RWPE2 (cell line): ENCODE results near the gene MAP3K13.
"Not testable (repeated sequence)": the region's sequence is repeated elsewhere in the genome, so short reads cannot be mapped to it uniquely, and the experiment has no call there.

Experiments
- ATAC-seq: fragments of 200-7000 bp; cut with Tn5 transposase; 3 replicates; pipeline ENCODE4 v1.9.1; 2021; ENCODE audit warnings: low read depth
- DNase-seq: peaks from one replicate; pipeline ENCODE4 v3.0.0-alpha.2; 2020; ENCODE audit warnings: low spot score
- H3K27ac ChIP-seq: fragments of 450-650 bp; 2 replicates; pipeline ENCODE4 v1.5.1; 2017; ENCODE audit warnings: mild to moderate bottlenecking; ENCODE audit not compliant: poor library complexity, severe bottlenecking
- H3K27me3 ChIP-seq: fragments of 250-450 bp; sonication (Bioruptor Pico); 2 replicates; pipeline ENCODE4 v1.5.1; 2021; ENCODE audit warnings: mild to moderate bottlenecking, moderate library complexity; ENCODE audit not compliant: insufficient read depth, poor library complexity, severe bottlenecking
- H3K36me3 ChIP-seq: fragments of 250-450 bp; sonication (Bioruptor Pico); 2 replicates; pipeline ENCODE4 v1.5.1; 2020; ENCODE audit warnings: low read depth, mild to moderate bottlenecking, moderate library complexity
- H3K4me1 ChIP-seq: fragments of 250-450 bp; sonication (Bioruptor Pico); 2 replicates; pipeline ENCODE4 v1.5.1; 2021; ENCODE audit warnings: mild to moderate bottlenecking, moderate library complexity; ENCODE audit not compliant: insufficient read depth, poor library complexity, severe bottlenecking
- H3K4me3 ChIP-seq: fragments of 250-450 bp; sonication (Bioruptor Pico); 2 replicates; pipeline ENCODE4 v1.5.1; 2021; ENCODE audit warnings: mild to moderate bottlenecking, moderate library complexity; ENCODE audit not compliant: severe bottlenecking
- H3K9me3 ChIP-seq: fragments of 250-450 bp; sonication (Bioruptor Pico); 2 replicates; pipeline ENCODE4 v1.5.1; 2021; ENCODE audit warnings: mild to moderate bottlenecking, moderate library complexity; ENCODE audit not compliant: severe bottlenecking
- TF ChIP-seq, protein P1 (sequence below): fragments of 450-650 bp; IDR thresholded peaks from one replicate; pipeline ENCODE4 v1.5.1; 2017; ENCODE audit warnings: mild to moderate bottlenecking, moderate library complexity; ENCODE audit not compliant: poor library complexity, severe bottlenecking

Gene MAP3K13

DNA sequence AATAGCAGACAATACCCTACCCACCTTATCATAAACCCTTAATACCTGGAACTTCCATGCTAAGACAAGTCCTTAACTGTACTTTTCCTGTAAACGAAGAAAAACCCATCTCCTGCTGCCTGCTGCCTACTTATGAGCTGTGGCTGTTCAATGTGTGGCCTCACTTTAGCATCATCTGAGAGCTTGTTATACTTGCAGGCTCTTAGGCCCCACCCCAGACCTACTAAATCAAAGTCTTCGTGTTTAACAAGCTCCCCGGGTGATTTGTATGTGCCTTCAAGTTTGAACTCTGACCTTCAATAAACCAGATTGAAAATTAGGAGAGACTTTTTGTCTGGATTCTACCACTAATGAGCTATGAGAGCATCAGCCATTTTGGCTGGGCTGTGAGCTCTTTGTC, 106.6 kb downstream of the MAP3K13 start:
- DNase-seq = no peak
- no peaks in the 10 kb centered on the region for H3K4me1 ChIP-seq
- TF ChIP-seq, protein P1, sequence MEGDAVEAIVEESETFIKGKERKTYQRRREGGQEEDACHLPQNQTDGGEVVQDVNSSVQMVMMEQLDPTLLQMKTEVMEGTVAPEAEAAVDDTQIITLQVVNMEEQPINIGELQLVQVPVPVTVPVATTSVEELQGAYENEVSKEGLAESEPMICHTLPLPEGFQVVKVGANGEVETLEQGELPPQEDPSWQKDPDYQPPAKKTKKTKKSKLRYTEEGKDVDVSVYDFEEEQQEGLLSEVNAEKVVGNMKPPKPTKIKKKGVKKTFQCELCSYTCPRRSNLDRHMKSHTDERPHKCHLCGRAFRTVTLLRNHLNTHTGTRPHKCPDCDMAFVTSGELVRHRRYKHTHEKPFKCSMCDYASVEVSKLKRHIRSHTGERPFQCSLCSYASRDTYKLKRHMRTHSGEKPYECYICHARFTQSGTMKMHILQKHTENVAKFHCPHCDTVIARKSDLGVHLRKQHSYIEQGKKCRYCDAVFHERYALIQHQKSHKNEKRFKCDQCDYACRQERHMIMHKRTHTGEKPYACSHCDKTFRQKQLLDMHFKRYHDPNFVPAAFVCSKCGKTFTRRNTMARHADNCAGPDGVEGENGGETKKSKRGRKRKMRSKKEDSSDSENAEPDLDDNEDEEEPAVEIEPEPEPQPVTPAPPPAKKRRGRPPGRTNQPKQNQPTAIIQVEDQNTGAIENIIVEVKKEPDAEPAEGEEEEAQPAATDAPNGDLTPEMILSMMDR = no peak
- H3K27ac ChIP-seq = no peak overlapping the region
- H3K4me3 ChIP-seq = no peak overlapping the region
- peaks cover 4% of the 10 kb centered on the region for H3K36me3 ChIP-seq
- H3K27me3 ChIP-seq = no peaks in the 10 kb centered on the region
- no peaks in the 10 kb centered on the region for H3K9me3 ChIP-seq
- no peak for ATAC-seq

DNA sequence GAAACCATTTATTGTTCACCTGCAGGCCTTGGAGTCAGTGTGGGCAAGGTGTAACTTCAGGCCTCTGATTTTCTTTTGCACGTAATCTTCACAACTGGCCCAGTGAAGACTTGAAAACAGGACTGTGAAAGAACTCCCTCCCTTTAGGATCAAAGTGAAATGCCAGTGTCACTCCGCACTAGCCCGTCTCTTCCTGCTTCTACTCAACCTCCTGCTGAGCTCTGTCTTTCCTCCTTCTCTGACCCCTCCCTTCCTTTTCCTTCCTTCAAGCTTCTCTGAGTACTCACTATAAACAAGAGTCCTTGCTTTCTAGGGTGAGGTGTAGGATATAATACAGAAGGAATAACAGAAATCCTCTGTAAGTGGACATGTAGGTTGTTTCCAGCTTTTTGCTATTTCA, 107.4 kb downstream of the MAP3K13 start:
- no peaks in the 10 kb centered on the region for H3K4me1 ChIP-seq
- no peak overlapping the region for H3K4me3 ChIP-seq
- H3K36me3 ChIP-seq = peaks cover 4% of the 10 kb centered on the region
- H3K27ac ChIP-seq = no peak overlapping the region
- ATAC-seq = no peak
- DNase-seq = no peak
- no peaks in the 10 kb centered on the region for H3K9me3 ChIP-seq
- TF ChIP-seq, protein P1 = no peak
- no peaks in the 10 kb centered on the region for H3K27me3 ChIP-seq

DNA sequence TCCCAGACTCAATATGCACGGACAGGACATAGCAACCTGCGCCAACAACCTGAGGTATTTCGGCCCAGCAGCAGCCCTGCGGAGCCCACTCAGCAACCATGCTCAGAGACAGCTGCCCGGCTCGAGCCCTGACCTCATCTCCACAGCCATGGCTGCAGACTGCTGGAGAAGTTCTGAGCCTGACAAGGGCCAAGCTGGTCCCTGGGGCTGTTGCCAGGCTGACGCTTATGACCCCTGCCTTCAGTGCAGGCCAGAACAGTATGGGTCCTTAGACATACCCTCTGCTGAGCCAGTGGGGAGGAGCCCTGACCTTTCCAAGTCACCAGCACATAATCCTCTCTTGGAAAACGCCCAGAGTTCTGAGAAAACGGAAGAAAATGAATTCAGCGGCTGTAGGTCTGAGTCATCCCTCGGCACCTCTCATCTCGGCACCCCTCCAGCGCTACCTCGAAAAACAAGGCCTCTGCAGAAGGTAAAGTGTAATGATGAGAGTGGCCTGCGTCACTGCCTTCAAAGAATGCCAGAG, 110.4 kb downstream of the MAP3K13 start:
- Histone ChIP-seq H3K36me3 (no peaks in the 10 kb centered on the region), H3K27me3 (no peaks in the 10 kb centered on the region), H3K4me3 (no peak overlapping the region), H3K9me3 (no peaks in the 10 kb centered on the region), H3K4me1 (no peaks in the 10 kb centered on the region), H3K27ac (no peak overlapping the region)
- no peak for DNase-seq
- TF ChIP-seq, protein P1 = no peak
- ATAC-seq = no peak

DNA sequence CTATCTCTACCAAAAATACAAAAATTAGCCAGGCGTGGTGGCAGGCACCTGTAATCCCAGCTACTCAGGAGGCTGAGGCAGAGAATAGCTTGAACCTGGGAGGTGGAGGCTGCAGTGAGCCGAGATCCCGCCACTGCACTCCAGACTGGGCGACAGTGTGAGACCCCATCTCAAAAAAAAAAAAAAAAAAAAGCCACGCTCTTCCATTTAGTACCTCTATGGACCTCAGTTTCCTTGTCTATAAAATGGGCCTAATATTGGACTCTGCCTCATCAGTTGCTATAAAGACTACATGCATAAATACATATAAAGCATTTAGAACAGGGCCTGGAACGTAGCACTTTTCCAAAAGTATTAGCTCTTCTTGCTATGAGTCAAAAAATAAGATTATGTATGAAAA, 112.0 kb downstream of the MAP3K13 start:
- ATAC-seq, H3K9me3 ChIP-seq: not testable (repeated sequence)

DNA sequence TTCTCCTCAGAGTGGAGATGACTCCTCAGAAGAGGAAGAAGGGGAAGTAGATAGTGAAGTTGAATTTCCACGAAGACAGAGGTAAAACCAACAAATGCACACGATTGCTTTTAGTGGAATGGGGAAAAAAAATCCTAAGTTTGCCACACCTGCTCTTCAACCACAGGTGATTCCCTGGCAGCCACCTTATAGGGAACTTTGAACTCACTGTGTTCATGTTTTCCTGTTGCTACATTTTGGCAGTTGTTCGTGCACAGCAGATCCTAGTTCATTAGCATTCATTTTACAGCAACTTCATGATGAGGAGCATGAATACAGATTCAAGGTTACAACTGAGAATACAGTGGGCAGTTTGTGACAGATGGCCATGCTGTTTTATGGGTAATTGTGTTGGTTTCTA, 114.4 kb downstream of the MAP3K13 start:
- TF ChIP-seq, protein P1 = no peak
- Histone ChIP-seq H3K27me3 (no peaks in the 10 kb centered on the region), H3K36me3 (no peaks in the 10 kb centered on the region), H3K9me3 (no peaks in the 10 kb centered on the region), H3K4me3 (no peak overlapping the region), H3K4me1 (no peaks in the 10 kb centered on the region), H3K27ac (no peak overlapping the region)
- DNase-seq (no peak), ATAC-seq (no peak)

More for the DNA sequence above, 112.0 kb downstream of the MAP3K13 start:
- not testable (repeated sequence) for DNase-seq, H3K27me3 ChIP-seq, H3K27ac ChIP-seq, H3K4me1 ChIP-seq, H3K36me3 ChIP-seq, H3K4me3 ChIP-seq
